ENCODE data around the gene GATA5.

The GATA5 gene

DNA sequence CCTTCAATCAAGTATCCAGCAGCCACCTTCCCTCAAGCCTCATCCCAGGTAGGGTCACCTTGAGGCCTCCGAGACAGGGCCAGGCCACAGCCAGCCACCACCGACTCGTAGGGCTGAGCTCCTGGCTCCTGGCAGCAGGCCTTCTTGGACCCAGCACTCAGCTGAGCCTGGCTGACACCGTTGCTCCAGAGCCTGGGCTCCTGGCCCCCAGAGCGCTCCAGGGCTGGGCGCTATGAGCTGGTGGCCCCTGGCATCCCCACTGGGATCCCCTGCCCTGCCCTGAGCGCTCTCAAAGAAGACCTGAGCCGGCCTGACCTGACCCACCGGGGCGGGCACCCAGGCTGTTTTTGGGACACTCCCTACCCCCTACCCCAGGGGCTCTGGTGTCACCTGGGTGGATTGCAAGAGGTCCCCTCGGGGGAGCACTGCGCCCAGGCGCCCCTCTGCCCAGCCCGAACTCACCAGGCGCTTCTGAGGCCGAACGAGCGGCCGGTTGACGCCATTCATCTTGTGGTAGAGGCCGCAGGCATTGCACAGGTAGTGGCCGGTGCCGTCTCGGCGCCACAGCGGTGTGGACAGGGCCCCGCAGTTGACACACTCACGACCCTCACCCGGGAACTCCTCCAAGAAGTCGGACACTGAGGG, 2.7 kb downstream of the GATA5 start:
- no peak for DNase-seq (ENCODE audit: low spot score)

DNA sequence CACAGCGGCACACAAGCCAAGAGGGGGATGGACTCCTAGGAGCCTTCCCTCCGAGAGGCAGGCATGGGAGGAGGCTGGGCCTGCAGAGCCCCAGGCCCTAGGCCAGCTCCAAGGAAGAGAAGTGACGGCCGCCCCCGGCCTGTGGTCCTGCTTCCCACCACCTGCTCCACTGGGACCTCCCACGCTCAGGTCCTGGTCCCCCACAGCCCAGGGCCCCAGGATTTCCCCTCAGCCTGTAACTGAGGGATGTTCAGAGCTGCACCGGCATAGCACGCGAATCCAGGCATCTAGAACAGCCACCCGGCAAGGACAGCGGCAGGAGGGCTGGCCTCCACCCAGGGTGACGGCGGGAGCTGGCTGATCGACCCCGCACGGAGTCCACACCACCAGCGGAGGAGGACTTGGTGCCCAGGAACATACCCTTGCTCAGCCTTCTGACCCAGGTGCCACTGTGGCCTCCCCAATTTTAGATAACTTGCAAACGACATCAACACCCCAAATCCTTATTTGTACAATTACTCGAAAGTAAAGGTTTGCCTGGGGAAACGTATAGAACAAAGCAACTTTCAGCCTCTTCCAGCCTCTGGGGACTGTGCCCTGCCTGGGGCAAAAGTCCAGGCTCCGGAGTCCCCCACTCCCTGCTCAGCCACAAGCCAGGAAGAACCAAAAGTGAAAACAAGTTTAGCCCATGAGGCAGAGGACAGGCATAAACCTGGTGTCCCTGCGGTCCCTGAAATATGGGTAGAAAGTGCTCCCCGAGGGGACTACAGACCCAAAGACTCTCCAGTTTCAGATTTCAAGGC, 3.5 kb downstream of the GATA5 start:
- DNase-seq (ENCODE audit: low spot score) = no peak

DNA sequence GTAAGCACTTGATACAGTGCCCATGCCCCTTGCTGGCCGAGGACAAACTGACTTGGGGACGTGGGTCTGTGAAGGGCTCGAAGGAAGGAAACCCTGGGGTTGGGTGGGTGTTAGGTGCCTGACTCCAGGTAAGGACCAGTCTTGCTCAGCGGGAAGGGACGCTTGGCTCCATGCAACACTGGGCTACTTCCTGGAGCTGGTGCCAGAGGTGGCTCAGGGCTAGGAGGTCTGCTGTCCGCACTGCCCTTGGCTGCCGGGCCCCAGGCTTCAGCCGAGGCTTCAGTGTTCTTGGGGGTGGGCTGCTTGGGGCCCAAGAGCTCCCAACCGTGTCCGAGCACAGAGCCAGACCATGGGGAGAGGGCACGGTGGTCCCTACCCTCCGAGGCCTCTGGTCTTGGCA, 5.3 kb downstream of the GATA5 start:
- no peak for DNase-seq (ENCODE audit: low spot score)

DNA sequence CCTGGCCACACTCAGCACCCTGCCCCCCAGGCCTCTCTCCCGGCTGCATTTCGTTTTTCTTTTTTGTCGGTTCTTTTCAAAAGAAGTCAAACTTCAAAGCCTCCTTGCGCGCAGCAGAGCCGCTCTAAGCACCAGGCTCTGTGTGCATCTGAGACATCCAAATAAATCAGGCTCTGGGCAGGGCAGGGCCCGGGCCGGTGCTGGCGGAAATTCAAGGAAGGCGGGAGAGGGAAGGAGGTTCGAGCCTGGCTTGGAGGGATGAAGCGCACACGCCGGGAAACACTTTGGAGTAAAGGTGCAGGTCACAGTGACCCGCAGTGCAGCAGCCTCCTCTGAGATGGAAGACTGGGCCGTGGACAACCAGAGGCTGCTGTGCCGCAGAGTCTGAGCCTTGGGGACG, 5.8 kb downstream of the GATA5 start:
- no peak for DNase-seq (ENCODE audit: low spot score)

DNA sequence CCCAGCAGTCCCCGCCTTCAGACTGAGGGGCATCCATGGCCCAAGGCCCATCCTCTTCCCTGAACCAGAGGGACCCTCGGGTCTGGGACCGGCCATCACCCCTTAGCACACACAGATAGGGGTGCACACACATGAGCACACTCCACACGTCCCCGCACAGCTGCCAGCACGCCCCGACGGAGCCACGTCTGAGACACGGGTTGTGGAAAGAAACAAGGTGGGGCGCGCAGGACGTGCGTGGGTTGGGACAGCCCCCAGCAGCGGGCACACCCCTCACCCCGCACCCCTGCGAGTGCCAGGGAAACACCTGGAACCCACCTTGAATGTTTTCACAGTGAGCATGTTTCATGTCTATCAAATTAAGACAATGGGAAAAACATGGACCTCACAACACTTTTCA, 6.4 kb downstream of the GATA5 start:
- no peak for DNase-seq (ENCODE audit: low spot score)

DNA sequence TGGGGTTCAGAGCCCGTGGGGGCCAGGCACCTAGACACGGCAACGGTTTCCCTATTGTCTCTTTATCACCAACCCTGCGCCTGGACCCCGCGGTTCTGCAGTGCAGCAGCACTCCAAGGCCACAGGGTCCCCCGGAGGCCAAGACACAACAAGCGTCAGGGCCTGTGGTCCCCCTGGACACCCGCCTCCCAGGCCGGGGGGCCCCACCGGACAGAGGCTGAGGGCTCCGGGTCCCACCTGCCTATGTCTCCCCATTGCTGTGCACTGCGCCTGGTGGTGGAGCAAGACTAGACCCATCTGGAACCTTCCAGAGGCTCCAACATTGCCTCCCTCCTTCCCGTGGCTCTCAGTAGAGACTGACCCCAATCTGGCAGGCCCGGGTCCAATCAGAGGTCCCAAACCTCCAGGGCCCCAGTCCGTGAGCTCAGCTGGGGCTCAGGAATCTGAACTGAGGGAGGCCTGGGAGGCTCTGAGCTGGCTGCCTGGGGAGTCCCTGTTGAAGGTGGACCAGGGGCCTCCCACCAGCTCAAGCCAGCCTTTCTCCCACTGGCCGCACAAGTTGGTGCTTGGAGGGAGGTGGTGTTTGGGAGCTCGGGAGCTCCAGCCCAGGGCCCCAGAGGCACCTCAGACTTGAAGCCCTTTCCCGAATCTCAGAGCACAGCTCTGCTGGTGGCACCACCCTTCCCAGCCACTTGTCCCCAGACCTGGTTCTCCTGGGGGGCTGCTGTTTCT, 8.8 kb downstream of the GATA5 start:
- no peak for DNase-seq (ENCODE audit: low spot score)

DNA sequence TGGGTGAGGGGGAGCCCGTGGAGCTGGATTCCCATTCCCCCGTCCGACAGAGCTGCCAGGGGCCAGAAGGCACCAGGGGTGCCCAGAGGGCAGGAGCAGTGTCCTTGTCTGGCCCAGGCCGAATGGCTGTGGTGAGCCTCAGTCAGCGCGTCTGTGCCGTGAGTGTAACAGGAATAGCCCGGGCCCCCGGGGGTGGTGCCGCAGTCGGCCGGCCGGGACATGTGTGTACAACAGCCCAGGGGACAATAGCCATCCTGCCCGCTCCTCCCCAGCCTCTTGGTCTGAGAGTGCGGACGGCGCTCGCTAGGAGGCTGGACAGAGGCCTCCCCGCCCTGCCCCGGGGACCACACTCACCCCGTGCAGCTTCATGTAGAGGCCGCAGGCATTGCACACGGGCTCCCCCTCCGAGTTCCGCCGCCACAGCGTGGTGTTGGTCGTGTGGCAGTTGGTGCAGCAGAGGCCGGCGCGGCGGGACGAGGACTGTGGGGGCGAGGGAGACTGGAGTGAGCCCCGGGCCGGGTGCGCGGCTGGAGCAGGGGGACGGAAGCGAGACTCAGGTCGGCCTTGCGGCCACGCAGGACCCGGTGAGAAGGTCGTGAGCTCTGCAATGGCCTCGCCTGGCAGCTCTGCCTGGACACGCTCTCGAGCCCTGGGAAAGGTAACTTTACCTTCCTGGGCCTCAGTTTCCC, 9.6 kb downstream of the GATA5 start:
- DNase-seq (ENCODE audit: low spot score) = no peak

DNA sequence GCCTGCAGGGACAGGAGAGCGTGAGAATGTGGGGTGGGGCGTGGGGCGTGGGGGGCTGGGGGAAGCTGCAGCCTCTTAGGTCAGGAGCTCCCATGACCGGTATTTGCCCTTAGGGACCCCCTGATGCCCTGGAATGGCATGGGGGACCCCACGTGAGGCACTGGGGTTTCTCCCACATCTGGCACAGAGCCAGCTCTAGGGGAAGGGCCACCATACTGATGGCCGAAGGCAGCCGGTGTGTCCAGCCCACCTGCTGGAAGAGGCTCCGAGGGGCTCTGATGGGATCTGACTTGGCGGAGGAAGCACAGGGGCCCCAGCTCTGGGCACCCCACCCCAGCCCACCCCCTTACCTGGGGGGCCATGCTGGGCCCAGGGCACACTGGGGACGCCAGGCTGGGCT, 10.8 kb downstream of the GATA5 start:
- DNase-seq (ENCODE audit: low spot score) = no peak

DNA sequence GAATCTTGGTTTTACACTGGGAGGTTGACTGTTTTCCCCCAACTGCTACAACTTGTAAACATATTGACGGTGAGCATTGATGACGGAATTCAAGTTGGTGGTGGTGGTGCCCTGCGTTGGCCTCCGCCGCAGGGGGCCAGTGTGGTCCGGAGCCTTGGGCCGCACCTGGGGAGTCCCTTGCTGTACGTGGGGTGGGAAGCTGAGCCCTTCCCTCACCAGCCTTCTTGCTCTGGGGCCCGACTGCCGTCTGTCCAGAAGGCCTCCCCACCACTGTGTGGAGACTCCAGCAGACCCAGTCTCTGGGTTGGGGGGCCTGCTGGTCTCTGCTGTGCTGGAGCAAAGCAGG, 11.4 kb downstream of the GATA5 start:
- no peak for DNase-seq (ENCODE audit: low spot score)

DNA sequence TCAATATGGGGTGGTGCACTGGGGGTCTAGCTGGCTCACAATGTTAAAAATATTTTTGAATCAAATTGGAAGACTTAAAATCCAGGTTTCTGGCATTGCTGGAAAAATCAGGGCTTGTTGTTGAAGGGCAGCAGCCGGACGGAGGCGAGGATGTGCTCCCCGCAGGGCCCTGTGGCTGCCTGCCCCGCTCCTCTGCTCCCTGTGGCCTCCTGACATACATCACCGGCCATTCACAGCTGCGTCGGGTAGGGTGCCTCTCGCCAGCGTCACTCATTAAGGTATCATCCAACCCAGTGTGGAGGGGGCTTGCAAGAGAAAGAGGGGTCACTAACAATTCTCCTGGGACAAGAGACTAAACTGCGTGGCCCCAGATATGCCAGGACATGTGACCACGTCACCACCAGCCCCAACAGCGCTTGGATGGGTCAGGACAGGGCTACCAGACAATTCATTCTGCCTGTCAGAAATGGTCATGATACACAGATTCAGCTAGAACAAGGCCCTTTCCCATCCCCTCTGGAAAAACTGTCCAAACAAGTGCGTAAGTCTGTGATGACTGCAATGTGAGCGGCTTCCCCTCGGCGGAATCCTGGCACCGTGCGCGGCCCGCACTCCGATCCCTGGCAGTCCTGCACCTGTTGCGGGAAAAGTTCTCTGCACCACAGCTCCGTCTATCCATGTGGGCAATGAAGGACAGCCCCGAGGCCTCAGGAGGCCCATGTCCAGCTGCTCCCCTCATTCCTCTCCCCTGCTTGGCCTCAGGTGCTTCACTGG, 12.0 kb downstream of the GATA5 start:
- no peak for DNase-seq (ENCODE audit: low spot score)

DNA sequence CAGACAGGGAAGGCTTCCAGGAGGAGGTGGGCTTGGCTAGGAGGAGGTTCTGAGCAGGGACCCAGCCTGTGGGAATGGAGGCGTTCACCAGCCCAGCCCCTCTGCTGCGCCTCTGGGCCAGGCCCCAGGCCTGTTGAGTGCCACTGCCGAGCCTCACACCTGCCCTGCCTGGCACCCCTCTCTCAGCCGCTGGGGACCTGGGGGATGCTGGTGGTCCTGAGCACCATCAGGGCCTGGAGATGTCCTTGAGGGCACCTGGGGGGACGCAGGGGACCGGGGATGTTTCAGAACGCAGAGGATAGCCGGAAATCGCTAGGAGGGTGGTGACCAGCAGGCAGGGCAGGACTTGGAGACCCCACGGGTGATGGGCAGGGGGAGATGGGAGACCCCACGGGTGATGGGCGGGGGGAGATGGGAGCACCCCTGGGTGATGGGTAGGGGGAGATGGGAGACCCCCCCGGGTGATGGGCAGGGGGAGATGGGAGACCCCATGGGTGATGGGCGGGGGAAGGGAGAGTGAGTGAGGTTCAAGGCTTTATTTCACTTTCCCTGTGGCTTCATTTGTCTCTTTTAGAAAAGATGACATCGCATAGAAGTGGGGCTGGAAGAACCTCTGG, 12.7 kb downstream of the GATA5 start:
- DNase-seq (ENCODE audit: low spot score) = no peak

DNA sequence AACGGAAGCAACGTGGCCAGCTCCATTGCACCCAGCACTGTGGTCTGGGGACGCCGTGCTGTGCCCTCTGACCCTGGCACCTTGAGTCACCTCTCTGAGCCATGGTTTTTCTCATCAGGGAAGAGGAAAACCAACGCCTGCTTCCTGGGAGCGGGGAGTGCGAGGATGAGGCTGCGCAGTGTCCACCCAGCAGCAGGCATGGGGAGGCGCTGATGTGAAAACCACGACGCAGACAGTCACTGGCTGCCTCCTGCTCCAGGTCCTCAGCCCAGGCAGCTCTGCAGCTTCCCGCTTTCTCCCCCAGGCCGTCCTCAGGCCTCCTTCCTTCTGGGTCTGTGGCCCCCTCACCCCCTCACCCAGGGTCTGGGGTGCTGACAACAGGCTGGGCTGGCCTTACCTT, 14.0 kb downstream of the GATA5 start:
- DNase-seq (ENCODE audit: low spot score) = no peak

DNA sequence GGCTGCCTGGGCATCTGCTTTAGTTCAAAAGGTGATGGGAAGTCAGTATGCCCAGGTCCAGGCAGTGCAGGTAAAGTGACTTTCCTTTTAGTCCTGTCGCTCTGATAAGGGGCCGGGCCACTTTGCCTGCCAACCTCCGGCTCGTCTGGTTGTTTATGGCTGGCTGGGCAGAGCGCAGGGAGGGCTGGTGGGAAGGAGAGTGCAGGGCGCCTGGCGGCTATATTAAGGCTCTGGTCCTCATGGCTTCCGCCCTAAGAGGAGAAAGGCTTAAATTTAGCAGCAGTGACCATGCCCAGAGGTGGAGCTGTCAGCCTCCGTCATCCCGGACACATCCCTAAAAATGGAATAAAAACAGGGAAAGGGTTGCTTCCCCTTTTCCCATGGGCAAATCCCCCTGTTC, 14.6 kb downstream of the GATA5 start:
- DNase-seq (ENCODE audit: low spot score) = no peak

DNA sequence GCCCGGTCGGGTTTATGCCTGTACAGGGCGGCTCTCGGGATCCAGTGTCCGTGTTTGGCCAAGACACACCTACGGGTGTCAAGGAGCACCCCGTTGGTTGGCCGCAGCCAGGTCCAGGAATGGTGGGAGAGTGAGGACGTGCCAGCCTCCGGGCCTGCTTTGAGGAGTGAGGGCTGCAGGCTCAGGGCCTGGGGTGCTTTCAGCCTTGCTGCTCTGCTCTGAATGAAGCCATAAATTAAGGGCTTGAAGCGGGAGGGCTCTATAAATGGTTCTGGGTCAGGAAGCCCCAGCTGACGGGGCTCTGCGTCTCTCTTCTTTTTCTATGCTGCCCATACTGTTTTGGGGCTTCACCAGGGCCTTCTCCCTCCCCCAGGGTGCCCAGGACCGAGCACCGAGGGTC, 15.1 kb downstream of the GATA5 start:
- no peak for DNase-seq (ENCODE audit: low spot score)

DNA sequence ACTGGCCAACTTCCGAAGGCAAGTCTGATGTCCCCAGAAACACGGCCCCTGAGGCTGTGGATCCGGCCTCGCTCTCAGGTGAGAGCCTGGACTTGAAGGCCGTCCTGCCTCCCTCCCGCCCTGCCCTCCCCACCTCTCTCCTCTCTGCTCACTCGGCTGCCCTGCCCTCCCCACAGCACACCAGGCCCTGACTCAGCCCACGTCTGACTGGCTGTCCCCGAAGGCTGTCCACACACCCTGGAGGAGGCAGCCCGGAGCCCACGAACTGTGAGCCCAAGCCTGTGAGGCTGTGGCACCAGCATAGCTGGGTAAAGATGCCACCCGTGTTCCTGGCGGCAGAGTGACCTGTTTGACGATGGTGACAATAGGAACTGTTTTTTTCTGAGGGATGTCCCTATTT, 16.3 kb downstream of the GATA5 start:
- DNase-seq (ENCODE audit: low spot score) = no peak

DNA sequence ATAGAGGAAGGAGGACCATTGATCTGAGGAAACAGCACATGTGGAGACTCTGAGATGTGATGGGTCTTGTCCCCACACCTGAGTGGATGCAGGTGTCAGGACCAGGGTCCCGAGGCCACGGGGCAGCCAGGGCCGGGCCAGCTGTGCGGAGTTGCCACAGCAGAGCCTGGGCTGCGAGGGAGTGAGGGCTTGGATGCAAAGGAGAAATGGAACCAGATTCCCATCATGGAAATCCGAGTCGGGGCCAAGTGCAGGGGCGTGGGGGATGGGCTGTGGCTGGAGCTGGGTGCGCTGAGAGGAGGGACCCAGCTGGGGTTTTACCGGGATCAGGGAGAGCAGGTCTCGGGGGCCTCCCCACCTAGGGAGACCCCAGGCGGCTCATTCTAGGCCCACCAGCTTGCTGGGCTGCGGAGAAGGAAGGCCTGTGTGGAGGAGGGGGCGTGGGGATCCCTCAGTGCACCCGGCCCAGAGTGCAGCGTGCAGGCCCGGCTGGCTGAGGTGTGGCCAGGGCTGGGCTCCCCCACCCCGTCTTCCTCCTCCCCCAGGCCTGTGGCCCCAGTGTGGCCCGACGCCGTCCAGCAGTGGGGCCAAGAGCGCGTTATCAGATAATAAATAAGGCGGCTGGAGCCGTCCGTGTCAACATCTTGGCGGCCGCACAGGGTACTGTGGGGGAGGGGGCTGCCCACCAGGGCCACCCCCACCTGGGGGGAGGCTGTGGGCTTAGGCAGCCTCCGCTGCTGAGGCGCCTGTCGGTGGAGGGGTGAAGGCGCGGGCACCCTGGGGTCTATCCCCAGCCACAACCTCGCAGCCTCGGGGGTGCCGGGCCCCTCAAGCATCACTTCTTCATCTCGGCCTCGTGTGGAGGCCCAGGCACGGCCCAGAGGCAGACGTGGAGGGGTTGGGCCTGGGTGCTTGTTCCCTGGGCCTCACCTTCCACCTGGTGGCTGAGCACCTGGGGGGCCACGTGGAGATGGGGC, 17.2 kb downstream of the GATA5 start:
- DNase-seq (ENCODE audit: low spot score) = no peak

DNA sequence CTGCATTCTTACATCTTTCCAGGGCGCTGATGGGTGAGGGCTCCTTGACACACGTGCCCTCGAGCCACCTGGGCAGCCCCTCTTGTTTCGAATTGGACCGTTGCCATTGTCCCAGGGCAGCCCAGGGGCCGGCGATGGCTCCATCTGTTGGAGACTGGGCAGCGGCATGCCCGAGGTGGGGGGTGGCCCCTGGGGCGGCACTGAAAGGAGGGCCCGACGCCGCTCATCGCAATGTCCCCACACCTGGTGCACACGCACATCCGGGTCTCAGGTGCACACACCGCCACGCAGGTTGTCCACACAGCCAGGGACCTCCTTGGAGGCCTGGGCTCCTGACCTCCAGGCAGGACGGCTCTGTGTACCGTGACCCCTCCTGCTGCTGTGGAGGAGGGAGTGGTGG, 18.0 kb downstream of the GATA5 start:
- DNase-seq (ENCODE audit: low spot score) = no peak

DNA sequence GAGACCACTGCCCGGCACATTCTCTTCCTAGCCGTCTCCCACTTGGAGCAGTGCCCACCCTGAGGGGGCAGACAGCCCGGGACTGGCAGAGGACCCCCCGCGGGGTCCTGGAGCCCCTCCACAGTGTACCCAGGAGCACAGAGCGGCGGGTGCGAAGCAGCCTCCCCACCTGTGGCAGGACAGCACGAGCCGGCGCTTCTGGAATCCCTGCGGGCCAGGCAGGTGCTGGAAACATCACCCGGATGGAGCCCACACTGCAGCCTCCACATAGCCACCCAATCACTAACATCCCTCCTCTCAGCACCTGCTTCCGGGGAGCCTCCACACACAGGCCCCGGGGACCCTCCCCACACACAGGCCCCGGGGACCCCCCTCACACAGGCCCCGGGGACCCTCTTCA, 18.7 kb downstream of the GATA5 start:
- DNase-seq (ENCODE audit: low spot score) = no peak

DNA sequence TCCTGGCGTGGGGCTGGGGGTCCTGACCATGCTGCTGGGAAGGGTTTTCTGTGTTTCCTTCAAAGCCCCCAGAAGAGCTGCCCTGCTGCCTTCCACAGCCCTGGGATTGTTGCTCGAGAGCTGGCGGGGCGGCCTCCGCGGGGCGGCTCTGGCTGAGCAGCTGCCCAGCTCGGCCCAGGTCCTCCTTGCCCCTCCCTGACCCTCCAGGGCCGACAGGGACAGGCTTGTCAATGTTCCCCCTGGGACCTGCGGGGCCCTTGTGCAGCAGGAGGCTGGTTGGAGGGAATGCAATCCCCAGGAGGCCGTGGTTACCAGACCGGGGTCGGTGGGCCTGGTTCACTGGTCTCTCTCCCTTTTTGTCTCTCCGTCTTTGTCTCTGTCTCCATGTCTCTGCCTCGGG, 19.9 kb downstream of the GATA5 start:
- no peak for DNase-seq (ENCODE audit: low spot score)

DNA sequence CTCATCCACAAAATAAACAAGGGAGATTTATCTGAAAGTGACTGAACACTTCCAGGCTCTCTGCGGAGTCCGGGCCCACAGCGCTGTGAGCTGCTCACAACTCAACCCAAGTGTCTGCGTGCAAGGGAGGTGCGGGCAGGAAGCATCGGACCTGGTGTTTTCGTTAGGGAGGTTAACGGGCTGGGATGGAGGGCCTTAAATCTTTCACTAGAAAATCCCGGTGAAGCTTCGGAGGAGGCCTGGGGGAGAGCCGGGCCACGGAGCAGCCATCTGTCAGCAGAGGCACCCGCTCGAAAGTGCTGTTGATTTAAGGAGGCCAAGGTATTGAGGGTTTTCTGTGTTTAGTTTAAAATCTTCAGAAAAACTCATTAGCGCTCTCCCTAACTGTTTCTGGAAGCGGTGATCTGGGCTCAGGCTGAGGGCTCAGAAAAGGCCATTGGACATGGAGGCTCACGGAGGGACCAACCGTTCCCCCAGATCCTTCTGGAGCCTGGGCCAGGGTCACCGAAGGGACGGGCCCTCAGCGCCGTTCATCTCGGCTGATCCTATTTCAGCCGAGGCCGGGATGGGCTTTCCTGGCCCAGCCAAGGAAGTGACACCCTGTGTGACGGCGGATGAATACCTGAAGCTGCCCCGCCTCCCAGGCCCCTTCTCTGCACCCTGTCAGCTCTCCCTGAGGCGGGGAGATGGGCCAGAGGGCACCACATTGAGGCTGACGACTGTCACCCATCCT, 20.7 kb downstream of the GATA5 start:
- DNase-seq (ENCODE audit: low spot score) = no peak
